ENCODE results near the gene ESYT2.

The ESYT2 gene

DNA sequence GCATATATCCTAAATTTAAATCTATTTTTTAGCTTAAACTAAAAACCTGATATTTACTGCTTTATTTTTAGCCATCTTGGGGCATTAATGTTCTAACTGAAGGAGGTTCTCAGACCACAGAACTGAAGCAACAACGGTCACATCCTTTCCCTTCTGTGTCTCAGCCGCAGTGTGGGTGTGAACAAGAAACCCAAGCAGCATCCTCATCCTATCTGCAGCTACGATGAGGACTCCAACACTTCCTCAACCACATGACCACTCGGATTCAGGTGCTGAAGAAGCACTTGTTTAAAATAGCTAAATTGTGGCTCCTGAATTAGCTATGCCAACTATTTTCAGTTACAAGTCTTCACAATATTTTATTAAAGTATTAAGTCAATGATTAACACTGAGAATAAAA is 5.3 kb downstream of the ESYT2 start:
- DNase-seq, result no peak

DNA sequence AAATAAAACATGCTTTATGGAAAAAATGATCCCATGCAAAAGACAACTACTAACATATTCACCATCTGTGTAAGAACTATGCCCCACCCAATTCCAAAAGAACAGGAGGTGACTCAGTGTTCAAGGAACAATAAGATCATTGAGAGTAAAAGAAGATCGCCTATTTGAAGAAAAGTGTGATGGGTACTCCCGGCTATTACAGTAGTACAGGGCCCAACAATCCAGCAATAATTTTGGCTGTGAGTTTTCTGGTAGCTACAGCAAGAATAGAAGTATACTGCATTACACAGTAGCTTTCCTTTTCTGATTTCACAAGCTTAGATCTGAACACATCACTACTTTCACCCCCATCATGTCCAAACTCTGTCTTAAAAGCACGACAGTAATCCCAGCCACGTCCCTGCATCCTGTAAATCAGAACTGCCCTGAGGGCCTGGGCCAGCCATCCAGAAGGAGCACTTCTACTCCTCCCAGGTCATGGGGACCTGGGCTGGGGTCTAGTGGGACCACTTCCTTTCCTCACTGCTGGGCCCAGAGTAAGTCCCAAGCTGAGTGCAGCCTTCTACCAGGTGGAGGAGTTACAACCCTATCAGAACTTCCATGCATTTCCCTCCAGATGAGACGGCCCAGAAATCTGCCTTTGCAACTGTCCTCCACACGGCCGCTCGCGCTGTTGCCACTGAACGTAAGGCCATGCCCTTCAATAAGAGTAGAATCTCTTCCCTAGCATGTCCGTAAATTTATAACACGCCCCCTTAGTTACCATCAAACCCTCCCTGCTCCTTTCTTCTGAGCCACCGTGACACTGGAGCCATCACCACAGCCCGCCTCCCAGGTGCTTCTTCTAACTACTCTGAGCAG is 7.9 kb downstream of the ESYT2 start:
- peak; percentile 72 to 94 for DNase-seq

DNA sequence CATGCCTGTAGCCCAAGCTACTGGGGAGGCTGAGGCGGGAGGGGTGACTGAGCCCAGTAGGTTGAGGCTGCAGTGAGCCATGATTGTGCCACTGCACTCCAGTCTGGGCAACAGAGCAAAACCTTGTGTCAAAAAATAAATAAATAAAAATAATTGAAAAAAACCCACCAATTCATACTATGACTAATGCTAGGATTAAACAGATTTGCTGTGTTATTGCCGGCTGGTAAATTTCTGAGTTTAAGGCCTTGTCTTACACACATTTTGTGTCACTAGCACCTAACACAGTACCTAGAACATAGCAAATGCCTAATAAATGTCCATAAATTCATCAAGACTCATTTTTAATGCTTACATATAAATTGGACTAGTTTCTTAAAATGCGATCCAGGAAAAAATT is 8.7 kb downstream of the ESYT2 start:
- DNase-seq, result no peak

DNA sequence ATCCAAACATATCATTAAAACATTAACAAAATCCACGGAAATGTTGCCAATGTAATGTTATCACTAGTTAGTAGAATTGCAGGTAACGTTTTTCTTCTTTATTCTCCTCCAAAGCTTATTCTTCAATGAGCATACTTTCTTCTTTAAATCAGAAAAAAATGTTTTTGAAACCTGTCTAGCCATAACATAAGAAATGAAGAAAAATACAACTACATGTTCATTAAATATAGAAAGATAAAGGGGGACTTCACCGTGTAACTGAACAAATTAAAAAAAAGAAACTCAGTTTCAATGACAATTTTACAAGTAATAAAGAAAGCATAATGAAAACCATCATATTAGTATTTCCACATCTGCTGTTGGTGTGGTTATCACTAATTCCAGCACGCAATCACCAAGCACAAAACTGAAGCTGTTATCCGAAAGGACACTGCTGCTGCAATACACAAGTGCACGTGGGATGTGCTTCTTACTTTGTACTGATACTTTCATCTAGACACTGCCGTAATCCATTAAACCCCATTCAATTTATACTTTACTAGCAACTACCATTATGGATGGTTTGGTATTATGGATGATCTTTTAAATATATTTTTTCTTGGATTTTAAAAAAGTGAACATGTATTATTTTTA is 9.6 kb downstream of the ESYT2 start:
- DNase-seq, result no peak

DNA sequence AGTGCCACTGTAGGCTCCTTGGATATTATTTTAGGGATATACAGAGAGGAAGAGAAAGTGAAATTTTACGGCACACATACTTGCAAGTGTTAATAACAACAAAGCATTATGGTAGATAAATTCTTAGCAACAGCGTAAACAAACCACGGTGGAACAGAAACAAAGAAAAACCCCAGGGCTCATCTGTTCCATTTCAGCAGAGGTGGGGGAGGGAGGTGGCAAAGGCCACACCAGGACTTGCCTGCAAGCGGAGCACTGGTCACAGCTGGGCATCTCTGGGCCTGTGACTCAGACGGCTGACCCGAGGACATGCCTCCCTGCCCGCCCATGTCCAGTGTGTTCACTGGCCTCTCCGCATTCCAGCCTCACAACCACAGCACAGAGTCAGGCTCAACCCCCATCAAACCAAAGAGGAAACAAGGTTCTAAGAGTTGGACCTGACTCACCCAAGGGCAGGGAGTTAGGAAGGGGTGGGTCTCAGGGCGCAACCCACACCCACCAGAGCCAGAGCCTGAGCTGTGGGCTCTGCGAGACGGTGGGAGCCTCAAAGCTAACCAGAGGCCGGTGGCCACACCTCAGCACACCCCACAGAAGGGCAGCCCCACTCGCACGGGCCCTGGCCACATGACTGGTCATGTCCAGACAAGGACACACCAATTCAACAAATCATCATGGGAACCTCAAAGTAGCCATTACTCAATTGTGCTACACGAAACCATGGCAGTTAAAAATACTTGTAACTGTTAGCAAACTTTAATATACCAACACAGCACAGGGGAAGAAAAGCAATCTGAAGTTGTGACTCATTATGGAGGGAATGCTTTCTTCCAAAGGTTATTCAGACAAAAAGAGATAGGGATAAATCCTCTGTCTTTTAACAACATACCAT is 10.7 kb downstream of the ESYT2 start:
- DNase-seq, result peak; percentile 98 to 99

DNA sequence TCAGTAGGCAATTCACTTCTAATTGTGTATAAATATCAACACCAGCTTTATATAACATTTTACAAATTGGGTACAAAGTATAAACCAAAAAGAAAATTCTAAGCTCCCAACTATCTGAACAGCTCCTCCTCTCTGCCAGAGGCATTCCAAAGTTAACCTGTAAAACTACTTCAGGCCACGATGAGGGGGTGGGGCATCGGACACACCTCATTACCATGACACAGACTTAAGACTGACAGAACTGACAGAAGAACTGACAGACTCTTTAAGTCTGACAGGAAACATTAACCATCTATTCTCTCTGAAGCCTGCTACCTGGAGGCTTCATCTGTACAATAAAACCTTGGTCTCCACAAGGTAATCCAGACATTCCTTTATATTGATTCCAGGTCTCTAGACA is 12.3 kb downstream of the ESYT2 start:
- DNase-seq, result no peak

DNA sequence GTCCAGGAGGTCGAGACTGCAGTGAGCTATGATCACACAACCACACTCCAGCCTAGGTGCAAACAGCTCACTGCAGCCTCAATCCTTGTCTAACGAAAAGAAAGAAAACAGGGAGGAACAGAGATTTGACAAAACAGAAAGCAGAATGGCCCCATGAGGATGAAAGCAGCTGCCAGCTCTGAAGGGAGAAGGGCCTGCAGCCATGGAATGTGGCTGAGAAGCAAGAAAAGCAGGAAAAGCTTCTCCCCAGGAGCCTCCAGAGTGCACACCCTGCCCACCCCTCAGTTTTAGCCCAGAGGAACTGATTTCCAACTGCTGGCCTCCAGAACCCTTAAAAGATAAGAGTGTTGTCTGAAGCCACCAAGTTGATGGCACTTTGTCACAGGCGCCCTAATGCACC is 13.0 kb downstream of the ESYT2 start:
- DNase-seq, result no peak

DNA sequence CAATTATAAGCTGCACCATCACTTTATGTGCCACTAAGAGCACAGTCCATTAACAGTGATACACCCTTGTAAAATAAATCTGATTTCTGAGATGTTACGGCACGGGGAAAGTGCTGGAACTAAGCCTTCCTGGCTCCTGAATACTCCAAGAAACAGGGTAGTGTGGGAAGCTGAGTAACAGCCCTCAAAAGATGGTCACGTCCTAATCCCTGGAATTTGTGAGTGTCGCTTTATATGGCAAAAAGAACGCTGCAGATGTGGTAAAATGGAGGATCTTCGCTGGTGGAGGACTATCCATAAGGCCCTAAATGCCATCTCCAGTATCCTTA is 13.5 kb downstream of the ESYT2 start:
- DNase-seq, result no peak

DNA sequence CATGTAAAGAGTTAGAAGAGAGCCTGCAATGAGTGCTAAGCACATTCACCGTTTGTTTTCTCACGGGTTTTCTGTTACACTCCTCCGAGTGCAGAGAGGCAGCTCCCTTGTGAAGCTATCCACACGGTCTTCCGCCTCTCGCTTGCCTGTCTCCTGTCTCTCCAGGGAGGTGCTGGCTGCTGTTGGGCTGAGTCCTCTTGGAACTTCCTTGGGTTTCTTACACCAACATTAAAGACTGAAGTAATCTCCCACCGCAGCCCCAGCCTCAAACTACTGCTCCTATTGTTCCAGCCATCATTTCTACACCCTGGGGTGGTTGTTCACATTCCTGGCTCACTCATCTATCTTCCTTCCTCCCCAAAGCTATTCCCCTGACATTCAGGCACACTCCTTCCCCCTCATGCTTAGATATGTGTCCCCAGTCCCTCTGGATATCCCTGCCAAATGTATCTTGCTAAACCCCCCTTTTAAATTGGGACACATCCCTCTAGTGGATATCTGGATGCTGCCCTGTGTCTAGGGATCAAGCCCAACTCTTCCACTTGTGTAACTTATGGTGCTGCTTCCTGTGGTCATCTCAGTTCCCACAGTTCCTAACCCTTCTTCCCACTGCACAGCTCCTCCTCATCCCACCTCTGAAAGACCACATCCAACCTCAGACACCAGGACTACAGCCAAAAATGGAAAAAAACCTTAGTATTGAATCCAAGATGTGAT is 14.1 kb downstream of the ESYT2 start:
- no peak for DNase-seq

DNA sequence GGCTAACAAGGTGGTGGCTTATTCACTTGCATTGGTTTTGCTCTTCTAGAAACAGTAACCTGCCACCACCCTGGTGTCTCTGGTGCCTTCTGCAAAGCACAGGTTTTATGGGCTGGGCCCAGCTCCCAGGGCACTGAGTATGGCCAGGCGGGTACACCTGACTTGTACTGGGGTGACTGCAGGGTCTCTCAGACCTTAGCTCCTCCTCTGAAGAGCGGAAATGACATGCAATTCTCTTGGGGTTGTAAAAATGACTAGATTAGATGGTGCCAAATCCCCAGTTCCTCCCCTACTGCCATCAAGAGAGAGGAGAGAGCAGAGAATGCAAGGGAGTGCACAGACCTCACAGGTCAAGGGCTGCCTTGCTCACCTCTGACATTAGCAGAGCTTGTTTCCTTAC is 14.7 kb downstream of the ESYT2 start:
- DNase-seq, result no peak

DNA sequence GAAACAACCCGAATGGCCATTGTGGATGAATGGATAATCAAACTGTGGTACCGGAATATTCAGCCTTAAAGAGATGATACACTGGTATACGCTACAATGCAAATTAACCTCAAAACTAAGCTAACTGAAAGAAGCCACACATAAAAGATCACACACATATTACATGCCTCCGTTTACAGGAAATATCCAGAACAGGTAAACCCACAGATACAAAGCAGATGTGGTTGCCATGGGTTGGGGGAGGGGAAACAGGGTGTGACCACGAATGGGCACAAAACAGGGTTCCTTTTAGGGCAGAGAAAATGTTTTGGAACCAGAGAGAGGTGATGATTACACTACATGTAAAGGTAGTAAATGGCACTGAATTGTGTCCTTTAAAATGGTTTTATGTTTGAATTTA is 16.6 kb downstream of the ESYT2 start:
- no peak for DNase-seq

DNA sequence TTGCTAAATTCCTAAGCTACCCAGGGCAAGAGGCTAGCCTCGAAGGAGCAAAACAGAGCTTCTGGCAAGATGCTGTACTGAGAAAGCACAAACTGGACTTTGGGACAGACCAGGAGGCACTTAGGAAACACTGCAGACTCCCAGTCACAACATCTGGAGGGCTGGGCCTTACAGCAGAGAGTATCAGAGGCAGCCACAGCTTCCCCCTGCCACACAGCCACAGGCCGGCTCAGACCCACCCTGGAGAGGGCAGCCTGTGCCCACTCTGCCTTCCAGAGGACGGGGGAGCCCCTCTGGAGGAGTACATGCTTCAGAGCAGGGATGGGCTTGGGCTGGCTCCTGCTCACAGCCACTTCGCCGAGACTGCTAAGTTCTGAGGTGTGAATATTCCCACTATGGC is 17.4 kb downstream of the ESYT2 start:
- no peak for DNase-seq

DNA sequence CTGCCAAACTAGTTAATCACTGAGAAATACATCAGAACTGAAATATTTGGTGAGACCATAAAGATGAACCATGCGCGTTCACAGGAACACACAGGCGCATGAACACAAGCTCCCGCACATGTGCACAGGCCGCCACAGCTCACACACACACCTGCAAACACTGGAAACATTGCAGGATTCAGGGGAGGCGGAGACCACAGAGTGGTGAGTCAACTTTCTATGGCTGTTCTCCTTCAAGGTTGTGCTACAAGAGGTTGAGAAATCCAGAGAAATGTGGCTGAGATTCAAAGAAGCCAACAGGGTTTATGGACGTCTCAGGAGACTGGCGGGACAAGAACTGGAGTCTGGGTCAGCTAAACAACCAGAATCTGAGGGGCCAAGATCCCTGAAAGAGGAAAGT is 17.8 kb downstream of the ESYT2 start:
- DNase-seq, result no peak

DNA sequence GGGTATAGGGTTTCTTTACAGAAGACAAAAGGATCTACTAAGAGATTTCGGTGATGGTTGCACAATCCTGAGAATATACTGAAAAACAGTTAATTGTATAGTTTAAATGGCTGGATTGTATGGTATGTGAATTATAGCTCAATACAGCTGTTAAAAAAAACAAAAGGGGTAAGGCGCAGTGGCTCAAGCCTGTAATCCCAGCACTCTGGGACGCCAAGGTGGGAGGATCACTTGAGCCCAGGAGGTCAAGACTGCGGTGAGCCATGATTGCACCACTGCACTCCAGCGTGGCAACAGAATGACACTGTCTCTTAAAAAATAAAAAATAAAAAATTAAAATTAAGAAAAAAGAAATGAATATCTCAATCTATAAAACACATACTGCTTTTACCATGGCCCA is 18.5 kb downstream of the ESYT2 start:
- no peak for DNase-seq

DNA sequence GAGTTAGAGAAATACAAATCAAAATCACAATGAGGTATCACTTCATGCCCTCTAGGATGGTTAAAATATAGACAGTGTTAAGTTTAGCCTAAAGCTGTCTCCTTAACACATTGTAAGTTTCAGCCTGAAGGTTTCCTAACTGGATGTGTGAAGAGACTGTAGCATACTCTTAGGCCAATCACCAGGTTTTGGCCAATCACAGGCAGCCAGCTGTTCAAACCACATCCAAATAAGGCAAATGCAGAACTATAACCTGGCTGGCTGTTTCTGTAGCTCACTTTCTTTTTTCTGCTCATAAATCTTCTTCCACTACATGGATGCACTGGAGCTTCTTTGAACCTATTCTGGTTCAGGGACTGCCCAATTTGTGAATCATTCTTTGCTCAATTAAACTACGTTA is 19.7 kb downstream of the ESYT2 start:
- no peak for DNase-seq

DNA sequence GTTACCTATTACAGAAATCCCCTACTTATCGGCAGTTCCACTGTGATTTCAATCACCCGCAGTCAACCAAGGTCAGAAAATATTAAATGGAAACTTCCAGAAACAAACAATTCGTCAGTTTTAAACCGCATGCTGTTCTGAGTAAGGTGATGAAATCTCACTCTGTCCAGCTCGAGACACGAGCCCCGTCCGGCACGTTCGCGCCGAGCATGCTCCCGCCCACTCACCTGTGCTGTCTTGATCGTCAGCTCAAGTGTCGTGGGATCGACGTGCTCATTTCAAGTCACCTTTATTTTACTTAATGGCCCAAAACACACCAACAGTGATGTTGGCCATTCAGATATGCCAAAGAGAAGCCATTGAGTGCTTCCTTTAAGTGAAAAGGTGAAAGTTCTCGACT is 21.2 kb downstream of the ESYT2 start:
- no peak for DNase-seq

DNA sequence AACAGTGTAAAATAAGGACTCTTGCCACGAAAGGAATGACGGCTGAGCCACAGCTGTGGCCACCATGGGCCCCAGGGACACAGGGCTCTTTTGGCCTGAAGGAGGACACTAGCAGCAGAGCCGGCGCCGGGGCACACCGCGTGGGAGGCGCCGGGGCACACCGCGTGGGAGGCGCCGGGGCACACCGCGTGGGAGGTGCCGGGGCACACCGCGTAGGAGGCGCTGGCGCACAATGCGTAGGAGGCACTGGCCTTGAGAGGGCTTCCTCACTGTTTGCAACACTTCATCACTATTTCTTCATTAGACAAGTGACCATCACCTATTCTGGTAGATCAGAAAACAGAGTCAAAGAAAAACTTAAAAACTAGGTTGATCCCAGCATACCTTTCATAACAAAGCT is 23.4 kb downstream of the ESYT2 start:
- no peak for DNase-seq

DNA sequence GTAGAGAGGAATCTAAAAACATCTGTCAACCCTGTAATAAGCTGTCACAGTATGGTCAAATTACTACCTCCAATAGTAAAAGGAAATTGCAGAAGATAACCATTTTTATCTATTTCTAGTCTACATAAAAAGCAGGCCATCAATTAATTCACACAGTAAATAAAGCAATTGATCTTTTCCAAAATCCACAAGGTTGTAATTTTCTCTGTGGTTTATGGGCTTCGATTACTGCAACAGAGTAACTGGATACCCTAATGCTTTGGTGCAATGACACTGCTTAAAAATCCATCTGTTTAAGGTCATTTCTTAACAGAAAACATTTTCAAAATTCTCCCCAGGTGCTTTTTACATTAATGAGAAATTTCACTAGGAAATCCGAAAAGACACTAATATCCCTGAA is 23.9 kb downstream of the ESYT2 start:
- no peak for DNase-seq

DNA sequence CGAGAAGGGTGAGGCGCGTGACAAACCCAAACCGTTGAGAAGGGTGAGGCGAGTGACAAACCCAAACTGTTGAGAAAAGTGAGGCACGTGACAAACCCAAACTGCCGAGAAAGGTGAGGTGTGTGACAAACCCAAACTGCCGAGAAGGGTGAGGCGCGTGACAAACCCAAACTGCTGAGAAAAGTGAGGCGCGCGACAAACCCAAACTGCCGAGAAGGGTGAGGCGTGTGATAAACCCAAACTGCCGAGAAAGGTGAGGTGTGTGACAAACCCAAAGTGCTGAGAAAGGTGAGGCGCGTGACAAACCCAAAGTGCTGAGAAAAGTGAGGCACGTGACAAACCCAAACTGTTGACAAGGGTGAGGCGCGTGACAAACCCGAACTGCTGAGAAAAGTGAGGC is 25.0 kb downstream of the ESYT2 start:
- no peak for DNase-seq

DNA sequence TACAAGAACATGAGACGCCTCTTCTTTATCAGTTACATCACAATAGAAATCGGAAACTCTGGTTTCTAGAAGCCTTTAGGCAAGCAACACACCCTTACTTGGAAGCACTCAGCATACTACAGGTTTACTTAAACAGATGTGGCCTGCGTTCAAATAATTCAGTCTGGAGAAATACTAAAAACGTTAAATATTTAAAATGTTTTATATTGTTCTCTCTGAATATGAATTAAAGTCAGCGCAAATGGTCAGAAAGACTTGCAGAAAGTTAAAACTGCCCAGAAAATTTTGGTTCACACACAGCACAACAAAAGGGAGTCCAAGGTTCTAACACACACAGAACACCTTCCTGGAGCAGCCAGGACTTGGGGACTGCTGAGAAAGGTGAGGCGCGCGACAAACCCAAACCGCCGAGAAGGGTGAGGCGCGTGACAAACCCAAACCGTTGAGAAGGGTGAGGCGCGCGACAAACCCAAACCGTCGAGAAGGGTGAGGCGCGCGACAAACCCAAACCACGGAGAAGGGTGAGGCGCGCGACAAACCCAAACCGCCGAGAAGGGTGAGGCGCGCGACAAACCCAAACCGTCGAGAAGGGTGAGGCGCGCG is 25.8 kb downstream of the ESYT2 start:
- DNase-seq, result no peak

DNA sequence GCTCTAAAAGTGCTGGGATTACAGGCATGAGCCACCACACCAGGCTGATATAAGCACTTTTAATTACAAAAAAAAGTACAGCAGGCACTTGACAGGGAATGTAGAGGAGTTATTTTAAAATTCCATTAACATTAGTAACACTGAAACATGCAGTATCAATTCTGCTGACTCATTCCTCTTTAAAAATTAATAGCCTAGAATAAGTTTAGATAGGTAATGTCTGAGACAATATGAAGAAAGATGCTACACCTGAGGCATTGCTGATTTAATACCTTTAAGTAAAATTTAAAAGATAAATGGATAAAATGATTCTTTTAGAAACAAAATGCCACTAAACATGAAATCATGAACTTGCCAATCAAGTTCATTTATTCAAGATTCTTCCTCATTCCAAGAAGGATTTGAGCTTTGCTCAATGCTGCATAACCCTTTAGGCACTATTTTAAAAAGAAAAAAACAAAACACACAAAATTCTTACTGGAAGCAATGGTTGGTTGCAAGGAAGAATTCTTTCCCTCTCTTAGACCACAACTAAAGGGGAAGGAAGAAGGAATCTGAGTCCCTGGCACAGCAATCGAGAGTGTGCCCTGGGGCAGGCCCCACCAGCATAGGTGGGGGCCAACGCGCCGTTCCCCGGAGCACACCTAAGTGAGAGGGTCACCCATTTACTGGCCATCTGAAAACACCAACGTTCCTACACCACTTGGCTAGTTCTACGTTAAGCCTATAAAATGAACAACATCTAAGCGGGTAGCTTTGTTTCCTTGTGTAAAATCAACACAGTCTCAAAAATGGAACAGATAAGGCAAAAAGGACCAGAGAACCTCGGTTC is 26.6 kb downstream of the ESYT2 start:
- DNase-seq, result peak in 1 of 2 experiments; percentile 36

DNA sequence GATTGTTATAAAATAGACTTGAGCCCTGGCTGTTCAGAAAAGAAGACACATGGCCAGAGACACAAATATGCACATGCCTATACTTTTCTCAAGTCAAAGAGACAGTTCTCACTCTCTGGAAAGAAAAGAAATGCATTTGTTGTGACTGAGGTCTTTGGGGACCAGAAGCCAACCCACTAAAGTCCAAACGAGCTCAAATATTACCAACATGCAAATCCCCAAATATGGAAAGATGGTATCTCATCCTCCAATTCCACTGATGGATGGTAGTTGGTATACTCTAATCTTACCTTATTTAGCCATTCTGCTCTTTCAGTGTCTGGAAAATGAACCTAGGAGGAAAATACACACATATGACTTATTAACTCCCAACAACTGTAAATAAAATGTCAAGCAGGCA is 30.6 kb downstream of the ESYT2 start:
- no peak for DNase-seq

Measured in SW 1271 (cell line).